ENCODE results near the gene AKR1C2. TPM values are rescaled to one million over a fixed set of nuclear protein-coding genes. Genes with fewer than 3 reads are reported as not detected.
"Not testable (repeated sequence)": the region's sequence is repeated elsewhere in the genome, so short reads cannot be mapped to it uniquely, and the experiment has no call there.

The AKR1C2 gene
- total RNA-seq, 3 donors from 2014 or later (not counting 1 experiment from before 2014, with no cell fraction given), result not detected

DNA sequence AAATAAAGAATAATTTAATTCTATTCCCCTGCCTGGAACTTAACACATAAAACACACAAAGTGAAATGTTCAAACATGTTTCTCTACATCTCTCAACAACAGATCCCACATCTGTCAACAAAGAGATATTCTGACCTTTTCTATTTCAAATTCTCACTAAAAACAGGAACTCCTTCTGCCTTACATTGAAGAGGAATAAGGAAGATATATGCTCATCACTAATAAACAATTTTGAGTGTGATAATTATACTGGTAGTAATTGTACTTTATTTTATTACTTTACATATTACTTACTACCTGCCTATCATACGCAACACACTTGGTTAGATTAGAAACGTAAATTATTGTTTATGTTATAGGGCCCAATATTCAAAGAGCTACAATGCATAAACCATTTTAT lies 13.4 kb downstream of the AKR1C2 start:
- H3K36me3 Mint-ChIP-seq, result no peaks in the 10 kb centered on the region
- Histone ChIP-seq H3K27me3 (ENCODE audit: control insufficient read depth, insufficient read depth, low read length) (no peaks in the 10 kb centered on the region), H3K9me3 (ENCODE audit: control insufficient read depth, insufficient read depth, low read length) (no peaks in the 10 kb centered on the region), H3K27ac (ENCODE audit: low read length) (no peak overlapping the region), H3K4me1 (ENCODE audit: control insufficient read depth, insufficient read depth, low read length) (no peaks in the 10 kb centered on the region), H3K36me3 (ENCODE audit: control insufficient read depth, insufficient read depth, low read length) (no peaks in the 10 kb centered on the region), H3K4me3 (ENCODE audit: low read length) (no peak overlapping the region)
- ATAC-seq (no peak), DNase-seq (no peak)
- no CpG with 5 or more reads among the region's 2 CpGs for WGBS (ENCODE audit: insufficient coverage)
- H3K4me3 Mint-ChIP-seq, result no peak overlapping the region
- TF ChIP-seq, protein P1, sequence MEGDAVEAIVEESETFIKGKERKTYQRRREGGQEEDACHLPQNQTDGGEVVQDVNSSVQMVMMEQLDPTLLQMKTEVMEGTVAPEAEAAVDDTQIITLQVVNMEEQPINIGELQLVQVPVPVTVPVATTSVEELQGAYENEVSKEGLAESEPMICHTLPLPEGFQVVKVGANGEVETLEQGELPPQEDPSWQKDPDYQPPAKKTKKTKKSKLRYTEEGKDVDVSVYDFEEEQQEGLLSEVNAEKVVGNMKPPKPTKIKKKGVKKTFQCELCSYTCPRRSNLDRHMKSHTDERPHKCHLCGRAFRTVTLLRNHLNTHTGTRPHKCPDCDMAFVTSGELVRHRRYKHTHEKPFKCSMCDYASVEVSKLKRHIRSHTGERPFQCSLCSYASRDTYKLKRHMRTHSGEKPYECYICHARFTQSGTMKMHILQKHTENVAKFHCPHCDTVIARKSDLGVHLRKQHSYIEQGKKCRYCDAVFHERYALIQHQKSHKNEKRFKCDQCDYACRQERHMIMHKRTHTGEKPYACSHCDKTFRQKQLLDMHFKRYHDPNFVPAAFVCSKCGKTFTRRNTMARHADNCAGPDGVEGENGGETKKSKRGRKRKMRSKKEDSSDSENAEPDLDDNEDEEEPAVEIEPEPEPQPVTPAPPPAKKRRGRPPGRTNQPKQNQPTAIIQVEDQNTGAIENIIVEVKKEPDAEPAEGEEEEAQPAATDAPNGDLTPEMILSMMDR (IDR thresholded peaks at IDR 0.05), result no peak
- H3K27me3 Mint-ChIP-seq (ENCODE audit: low read depth in 2 of 2), result peaks cover 0 to 7% of the 10 kb centered on the region in 2 donors
- intact Hi-C loops (cut with micrococcal nuclease), result no loop called here
- H3K4me1 Mint-ChIP-seq, result no peaks in the 10 kb centered on the region
- no peaks in the 10 kb centered on the region for H3K9me3 Mint-ChIP-seq
- no peak overlapping the region for H3K27ac Mint-ChIP-seq

DNA sequence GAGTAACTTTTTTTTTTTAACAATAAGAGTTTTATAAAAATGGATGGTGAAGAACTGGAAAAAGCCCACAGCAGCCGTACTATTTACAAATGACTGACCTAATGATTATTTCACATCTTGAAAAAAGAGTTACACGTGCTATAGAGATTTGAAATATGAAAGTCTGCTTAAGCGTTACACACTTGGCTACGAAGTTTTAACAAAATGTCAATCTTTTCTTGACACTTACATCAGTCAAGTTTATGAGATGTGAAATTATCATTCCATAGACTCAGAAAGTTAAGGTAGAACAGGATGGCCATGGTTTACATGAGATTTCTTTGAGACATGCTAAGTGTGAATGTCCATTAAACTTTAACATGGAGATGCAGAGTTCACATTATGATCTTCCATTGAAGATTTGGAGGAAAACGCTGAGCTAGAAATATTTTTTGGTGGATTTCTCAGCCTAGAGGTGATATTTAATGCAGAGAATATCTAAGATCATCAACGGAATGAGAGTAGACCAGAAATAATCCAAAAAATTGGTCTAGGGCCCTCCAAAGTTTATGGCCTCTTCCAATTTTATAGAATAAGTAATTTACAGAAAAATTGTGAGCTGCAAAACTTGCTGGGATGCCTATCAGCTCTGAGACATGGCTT lies 15.5 kb downstream of the AKR1C2 start:
- DNase-seq; intact Hi-C loops (cut with micrococcal nuclease): not testable (repeated sequence)
- 93% methylated on average over 4 of the region's 6 CpGs for WGBS (ENCODE audit: insufficient coverage)

DNA sequence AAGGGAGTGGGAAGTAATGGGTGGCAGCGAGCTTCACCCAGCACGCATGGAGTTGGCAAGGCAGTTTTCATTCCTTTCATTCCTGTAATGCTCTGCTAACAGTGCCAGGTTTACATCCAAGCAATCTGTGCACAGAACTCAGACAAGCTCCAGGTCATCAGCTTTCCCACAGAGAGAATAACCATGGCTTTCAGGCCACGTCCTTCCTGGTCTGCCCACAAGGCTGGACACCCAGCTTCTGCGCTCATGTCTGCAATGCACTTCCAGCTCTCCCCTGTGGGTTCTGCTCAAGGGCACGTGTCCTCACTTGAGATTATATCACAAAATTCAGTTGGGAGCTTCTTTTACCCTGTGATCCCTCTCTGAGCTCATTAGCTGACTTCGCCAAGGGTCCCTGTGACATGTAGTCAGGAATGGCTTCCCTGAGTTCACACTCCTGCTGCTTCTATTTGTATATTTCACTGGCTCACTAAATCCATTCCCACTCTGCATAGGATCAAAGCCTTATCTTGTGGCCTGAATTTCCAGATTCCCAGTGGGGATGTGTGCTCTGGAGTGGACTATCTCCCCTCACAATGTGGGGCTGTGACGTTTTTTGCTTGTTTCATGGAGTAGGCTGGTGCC lies 18.6 kb downstream of the AKR1C2 start:
- Histone ChIP-seq H3K27me3 (ENCODE audit: control insufficient read depth, insufficient read depth, low read length) (no peaks in the 10 kb centered on the region), H3K4me1 (ENCODE audit: control insufficient read depth, insufficient read depth, low read length) (no peaks in the 10 kb centered on the region), H3K4me3 (ENCODE audit: low read length) (no peak overlapping the region), H3K9me3 (ENCODE audit: control insufficient read depth, insufficient read depth, low read length) (no peaks in the 10 kb centered on the region), H3K27ac (ENCODE audit: low read length) (no peak overlapping the region), H3K36me3 (ENCODE audit: control insufficient read depth, insufficient read depth, low read length) (no peaks in the 10 kb centered on the region)
- Mint-ChIP-seq H3K27ac (no peak overlapping the region), H3K4me1 (peaks cover 0 to 6% of the 10 kb centered on the region in 2 donors), H3K4me3 (no peak overlapping the region), H3K36me3 (no peaks in the 10 kb centered on the region), H3K27me3 (ENCODE audit: low read depth in 2 of 2) (peaks cover 4 to 23% of the 10 kb centered on the region in 2 donors), H3K9me3 (no peaks in the 10 kb centered on the region)
- DNase-seq (no peak), ATAC-seq (no peak)
- WGBS (ENCODE audit: insufficient coverage), result 83% methylated on average over 6 of the region's 7 CpGs
- TF ChIP-seq, protein P1 (IDR thresholded peaks at IDR 0.05), result no peak
- intact Hi-C loops (cut with micrococcal nuclease), result no loop called here

More for the DNA sequence above, 15.5 kb downstream of the AKR1C2 start:
- ATAC-seq; H3K4me1 Mint-ChIP-seq; H3K36me3 ChIP-seq (ENCODE audit: control insufficient read depth, insufficient read depth, low read length); H3K4me3 ChIP-seq (ENCODE audit: low read length); H3K36me3 Mint-ChIP-seq; H3K27ac ChIP-seq (ENCODE audit: low read length); H3K27ac Mint-ChIP-seq; H3K27me3 ChIP-seq (ENCODE audit: control insufficient read depth, insufficient read depth, low read length); H3K4me3 Mint-ChIP-seq; H3K9me3 Mint-ChIP-seq; H3K4me1 ChIP-seq (ENCODE audit: control insufficient read depth, insufficient read depth, low read length); H3K27me3 Mint-ChIP-seq (ENCODE audit: low read depth in 2 of 2); H3K9me3 ChIP-seq (ENCODE audit: control insufficient read depth, insufficient read depth, low read length): not testable (repeated sequence)

DNA sequence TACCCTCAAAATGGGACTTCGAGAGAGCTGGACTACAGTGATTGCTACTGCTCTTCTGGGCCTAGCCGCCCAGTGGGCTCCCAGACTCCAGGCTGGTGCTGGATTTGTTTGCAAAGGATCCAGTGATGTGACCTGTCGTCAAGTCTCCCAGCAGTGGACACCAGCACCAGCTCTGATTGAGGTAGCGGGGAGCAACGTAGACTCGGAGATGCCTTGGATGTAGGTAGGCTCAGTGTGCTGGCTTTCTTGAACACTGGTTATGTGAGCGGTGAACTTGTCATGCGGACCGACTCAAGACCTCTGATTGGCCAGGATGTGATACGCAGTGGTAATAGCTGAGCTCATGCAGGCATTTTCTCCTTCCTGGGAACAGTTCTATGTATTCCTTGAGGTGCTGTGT lies 19.4 kb downstream of the AKR1C2 start:
- TF ChIP-seq, protein P1 (IDR thresholded peaks at IDR 0.05), result no peak

More for the DNA sequence above, 19.4 kb downstream of the AKR1C2 start:
- DNase-seq, result no peak
- Histone ChIP-seq H3K9me3 (ENCODE audit: control insufficient read depth, insufficient read depth, low read length) (no peaks in the 10 kb centered on the region), H3K4me3 (ENCODE audit: low read length) (no peak overlapping the region), H3K27ac (ENCODE audit: low read length) (no peak overlapping the region), H3K36me3 (ENCODE audit: control insufficient read depth, insufficient read depth, low read length) (no peaks in the 10 kb centered on the region), H3K27me3 (ENCODE audit: control insufficient read depth, insufficient read depth, low read length) (no peaks in the 10 kb centered on the region), H3K4me1 (ENCODE audit: control insufficient read depth, insufficient read depth, low read length) (no peaks in the 10 kb centered on the region)
- Mint-ChIP-seq H3K27me3 (ENCODE audit: low read depth in 2 of 2) (peaks cover 4 to 23% of the 10 kb centered on the region in 2 donors), H3K27ac (no peak overlapping the region), H3K4me3 (no peak overlapping the region), H3K36me3 (no peaks in the 10 kb centered on the region), H3K4me1 (peaks cover 0 to 6% of the 10 kb centered on the region in 2 donors), H3K9me3 (no peaks in the 10 kb centered on the region)
- 92% methylated on average over 10 of the region's 10 CpGs for WGBS (ENCODE audit: insufficient coverage)
- intact Hi-C loops (cut with micrococcal nuclease), result no loop called here
- ATAC-seq, result no peak

Data from natural killer cell (primary cell).